HG02970 (cell line): ENCODE data around the gene TYSND1.
"Not testable (repeated sequence)": the region's sequence is repeated elsewhere in the genome, so short reads cannot be mapped to it uniquely, and the experiment has no call there.

Source experiments
- ATAC-seq: cut with Tn5 transposase; IDR thresholded peaks from one replicate; pipeline ENCODE4 v1.9.1; 2021; ENCODE audit warnings: mild to moderate bottlenecking, moderate library complexity, moderate number of reproducible peaks; ENCODE audit not compliant: unreplicated experiment, low FRiP score

The TYSND1 gene

DNA sequence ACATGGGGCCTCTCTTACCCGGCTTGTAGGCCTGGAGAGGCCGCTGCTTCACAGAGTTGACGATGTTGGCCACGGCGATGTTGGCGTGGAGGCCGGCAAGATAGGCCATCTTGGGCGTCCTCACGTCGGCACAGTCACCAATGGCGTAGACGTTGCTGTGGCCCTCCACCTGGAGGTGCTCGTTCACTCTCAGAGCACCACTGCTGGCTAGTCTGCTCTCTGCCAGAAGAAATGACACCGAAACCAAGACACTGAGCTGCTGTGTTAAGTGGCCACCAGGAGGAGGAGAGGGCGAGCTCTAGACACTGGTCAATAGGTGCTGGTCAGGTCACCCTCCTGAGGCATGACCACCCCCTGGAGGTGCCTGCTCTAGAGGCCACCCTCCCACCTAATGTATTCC, 31.6 kb downstream of the TYSND1 start:
- ATAC-seq, result no peak

DNA sequence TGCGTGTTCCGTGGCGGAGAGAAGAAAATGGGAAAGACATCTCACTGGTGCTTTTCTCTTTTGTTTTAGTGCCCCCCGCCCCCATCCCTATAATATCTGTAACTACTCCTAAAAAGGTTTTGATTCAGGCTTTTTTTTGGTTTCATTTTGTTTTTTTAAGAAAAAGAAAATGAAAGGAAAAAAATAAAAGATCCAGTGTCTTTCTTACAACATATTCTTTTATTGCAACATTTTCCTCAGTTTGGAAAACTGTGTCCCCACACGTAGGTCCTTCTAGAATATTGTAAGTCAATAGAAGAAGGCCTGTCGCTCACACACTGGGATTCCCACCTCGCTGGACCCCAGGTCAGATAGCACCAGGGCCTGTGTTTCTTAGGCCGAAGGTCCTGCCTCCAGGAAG, 34.4 kb downstream of the TYSND1 start:
- no peak for ATAC-seq

DNA sequence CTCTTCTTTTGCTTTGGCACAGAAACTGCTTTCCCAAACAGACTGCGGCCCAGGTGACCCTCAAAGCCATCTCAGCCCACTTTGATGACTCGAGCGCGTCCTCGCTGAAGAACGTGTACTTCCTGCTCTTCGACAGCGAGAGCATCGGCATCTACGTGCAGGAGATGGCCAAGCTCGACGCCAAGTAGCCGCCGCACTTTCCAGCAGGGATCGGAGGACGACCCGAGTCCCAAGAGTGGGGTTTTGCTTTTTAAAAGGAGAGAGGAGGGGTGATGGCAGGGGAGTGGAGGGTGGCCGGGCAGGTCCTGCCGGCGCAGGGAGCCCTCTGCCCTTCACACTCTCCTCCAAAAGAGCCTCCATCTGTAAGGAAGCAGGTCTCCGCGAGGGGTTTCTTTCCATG, 35.0 kb downstream of the TYSND1 start:
- ATAC-seq, result no peak

GRCh38 chr10:70109064-70109729, 37.3 kb downstream of the TYSND1 start:
- no peak for ATAC-seq

- peak; percentile 47 for ATAC-seq
Observed at GRCh38 chr10:70106958-70107791, 39.3 kb downstream of the TYSND1 start.

DNA sequence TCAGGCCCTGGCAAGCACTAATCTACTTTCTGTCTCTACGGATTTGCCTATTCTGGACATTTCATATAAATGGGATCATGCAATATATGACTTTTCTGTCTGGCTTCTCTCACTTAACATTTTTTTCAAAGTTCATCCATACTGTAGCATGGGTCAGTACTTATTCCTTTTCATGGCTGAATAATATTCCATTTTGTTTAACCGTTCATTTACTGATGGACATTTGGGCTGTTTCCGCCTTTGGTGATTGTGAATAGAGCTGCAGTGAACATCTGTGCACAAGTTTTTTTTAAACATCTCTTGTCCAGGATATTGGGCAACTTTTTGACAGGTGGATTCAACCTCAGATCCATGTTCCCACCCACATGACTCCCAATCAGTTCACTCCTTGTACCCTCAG, 44.8 kb downstream of the TYSND1 start:
- ATAC-seq, result no peak

DNA sequence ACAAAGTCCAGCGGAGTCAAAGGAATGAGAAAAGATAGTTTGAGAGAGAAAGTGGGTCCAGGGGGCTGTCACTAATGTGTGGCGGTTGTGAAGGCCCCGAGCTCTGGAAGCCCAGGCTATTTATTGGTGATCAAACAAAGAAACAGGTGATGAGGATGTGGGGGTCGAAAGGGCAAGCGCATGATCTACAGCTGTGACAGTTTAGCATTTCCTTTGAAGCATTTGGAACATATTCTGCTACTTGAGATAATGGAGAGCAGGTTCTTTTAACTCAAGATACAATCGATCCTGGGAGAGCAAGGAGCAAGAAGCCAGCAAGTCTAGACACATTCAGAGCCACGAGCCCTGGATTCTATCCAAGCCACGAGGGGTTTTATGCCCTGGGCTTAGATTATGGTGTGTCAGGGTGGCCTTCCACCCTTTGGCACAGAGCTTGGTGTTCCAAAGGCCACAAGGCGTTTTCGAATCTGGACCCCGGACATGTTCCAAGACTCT, 45.4 kb downstream of the TYSND1 start:
- not testable (repeated sequence) for ATAC-seq

- ATAC-seq, result no peak
Observed at GRCh38 chr10:70098271-70098670, 48.2 kb downstream of the TYSND1 start.

DNA sequence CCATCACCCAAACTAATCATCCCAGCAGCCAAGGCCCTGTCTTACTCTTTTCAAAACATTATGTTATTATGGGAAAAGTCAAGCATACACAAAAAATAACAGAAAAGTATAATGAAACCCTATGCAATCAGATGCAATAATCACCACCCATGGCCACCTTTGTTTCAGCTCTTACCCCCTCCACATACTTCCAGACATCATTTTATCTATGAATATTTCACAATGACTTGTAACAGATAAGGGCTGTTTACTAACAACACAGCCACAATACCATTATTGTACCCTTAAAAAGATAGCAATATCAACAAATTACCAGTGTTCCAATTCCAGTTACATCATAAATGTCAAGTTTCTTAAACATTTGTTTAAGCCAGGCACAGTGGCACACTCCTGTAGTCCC, 49.0 kb downstream of the TYSND1 start:
- ATAC-seq, result no peak

DNA sequence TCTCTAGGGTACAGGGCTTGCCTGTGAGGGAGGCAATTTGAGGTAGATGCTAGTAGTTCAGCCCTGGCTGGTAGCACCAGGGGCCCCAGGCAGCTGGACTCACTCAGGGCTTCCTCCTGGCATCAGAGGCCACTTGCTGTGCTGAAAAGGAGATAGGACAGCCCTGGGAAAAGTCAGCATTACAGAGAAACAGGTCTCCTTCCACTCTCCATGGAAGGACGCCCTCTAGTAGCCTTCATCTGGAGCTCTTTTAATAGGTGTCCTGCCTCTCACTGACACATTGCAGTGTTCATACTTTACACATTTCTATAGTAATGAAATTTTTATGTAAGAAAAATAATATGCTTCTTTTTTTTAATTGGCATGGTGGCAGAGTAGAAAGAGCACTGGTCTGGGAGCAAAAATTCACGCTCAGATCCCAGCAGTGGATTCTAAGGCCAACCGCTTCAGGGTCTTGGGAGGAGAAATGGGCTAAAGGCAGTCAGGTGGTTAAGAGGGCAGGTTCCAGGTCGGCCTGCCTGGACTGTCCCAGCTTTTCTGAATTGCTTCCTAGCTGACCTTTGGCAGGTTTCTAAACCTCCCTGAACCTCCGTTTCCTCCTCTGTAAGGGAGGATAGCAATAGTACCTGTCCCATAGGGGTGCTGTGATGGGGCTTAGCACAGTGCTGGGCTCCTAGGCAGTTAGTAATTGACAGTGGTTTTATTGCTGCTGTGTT, 49.6 kb downstream of the TYSND1 start:
- ATAC-seq, result no peak

- no peak for ATAC-seq
Observed at GRCh38 chr10:70096016-70096704, 50.3 kb downstream of the TYSND1 start.

- no peak for ATAC-seq
Observed at GRCh38 chr10:70094250-70094649, 52.2 kb downstream of the TYSND1 start.

- no peak for ATAC-seq
Observed at GRCh38 chr10:70093335-70093944, 53.1 kb downstream of the TYSND1 start.

DNA sequence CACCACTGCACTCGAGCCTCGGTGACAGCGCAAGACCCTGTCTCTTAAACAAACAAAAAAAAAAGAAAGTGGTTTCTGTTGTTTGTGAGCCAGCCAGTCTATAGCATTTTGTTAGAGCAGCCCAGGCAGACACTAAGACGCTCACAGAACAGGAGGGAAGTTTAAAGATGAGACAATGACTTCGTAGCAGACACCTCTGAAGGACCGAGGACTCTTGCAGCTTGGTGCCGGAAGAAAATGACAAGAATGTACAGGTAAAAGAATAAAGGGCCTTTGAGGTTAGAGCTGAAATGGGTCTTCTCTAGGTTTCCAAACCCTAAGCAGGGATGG, 54.1 kb downstream of the TYSND1 start:
- ATAC-seq, result no peak

DNA sequence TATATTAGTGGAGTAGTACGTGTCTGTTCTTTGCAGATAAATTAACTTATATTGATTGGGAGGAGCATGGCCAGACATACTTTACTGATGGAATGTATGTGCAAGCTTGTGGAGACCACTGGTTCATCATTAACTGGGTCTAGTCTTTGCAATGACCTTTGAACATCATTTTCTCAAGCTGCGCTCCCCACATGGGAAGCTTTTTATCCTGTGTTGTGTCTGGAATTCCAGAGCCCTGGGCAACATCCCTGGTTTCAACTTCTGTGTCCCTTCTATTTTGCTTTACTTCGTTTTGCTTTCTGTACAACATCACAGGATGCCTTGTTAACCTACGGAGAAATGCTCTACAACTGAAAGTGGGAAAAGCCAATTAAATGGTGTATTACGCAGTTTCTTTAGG, 55.5 kb downstream of the TYSND1 start:
- no peak for ATAC-seq

DNA sequence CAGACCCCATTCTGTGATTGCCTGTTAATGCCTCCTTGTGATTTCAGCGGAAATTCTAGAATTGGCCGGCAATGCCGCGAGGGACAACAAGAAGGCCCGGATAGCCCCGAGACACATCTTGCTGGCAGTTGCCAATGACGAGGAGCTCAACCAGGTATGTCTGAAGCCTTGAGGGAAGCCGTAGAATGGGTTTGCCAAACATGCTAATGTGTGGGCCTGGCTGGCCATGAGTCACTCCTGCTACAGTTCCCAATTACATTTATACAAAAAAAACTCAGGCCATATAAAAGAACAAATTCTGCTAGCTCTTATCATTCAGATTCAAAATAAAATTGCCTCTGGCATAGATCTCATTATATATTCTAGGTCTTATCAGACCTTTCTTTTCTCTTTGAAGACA, 56.5 kb downstream of the TYSND1 start:
- no peak for ATAC-seq

DNA sequence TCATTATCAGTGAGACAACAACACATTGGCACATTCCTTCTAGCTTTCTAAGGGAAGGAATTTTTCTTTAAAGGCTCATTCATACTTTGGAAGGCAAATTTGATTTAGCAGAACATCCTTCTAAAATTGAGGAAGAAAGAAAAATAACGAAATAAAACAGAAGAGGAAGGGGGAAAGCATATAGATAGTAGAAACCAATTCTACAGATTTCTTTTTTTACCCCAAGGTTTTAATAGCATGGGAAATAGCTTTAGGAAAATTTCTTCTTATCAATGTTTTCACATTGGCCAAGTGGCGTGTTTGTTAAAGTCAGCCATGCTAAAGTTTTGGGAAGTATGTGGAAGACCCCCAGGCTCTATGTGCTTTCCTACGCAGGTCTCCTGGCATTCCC, 58.2 kb downstream of the TYSND1 start:
- no peak for ATAC-seq
